Transverse colon (tissue), 3 donors: ENCODE data around the gene ZBBX.

Experiments used
- EP300 ChIP-seq: sonication (generic); formaldehyde crosslinking; IDR thresholded peaks from one replicate; pipeline ENCODE4 v1.6.1; 2017; ENCODE audit warnings: antibody characterized with exemption, low read depth
- POLR2A ChIP-seq: fragments of 450-650 bp; IDR thresholded peaks from one replicate; pipeline ENCODE4 v1.6.1; 2016; ENCODE audit warnings: antibody characterized with exemption, mild to moderate bottlenecking, moderate library complexity
- TF ChIP-seq, protein P1 (sequence below), 5 experiments: fragments of 200-600 bp in 3 of 5; fragments of 450-650 bp in 2 of 5; sonication (generic) in 3 of 5; IDR thresholded peaks; 1 replicate in 2 of 5; 2 replicates in 3 of 5; pipeline ENCODE4 v1.5.1; 2016 to 2017; ENCODE audit warnings: antibody characterized with exemption in 5 of 5, inconsistent platforms in 3 of 5, mild to moderate bottlenecking in 2 of 5, moderate library complexity in 1 of 5

DNA sequence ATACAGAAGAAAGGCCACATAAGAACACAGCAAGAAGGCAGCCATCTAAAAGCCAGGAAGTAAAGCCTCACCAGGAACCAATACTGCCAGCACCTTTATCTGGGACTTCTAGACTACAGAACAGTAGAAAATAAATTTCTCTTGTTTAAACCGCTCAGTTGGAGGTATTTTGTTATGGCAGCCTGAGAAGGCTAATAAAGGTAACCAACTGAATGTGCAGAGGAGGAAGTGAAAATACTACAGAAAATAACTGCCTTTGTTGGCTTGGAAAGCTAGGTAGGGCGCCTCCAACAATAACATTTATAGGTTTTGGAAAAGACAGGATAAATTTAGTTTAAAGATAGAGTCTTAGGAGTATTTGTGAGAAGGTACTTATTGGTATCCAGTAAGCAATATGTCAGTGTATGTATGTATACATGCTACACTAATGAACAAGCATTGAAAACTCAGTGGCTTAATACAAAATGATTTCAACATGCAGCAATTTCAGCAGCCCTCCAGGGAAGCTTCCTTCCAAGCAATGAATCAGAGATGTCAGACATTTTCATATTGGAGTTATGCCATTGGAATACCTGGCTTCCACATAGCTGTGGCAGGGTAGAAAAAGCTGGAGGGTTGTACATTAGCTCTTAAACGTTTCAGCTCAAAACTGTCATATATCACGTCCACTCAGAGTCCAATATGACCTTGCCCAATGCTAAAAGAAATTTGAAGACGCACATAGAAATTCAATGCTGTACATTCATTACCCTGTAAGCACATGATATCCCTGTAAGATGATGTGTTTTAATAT lies 48.9 kb downstream of the ZBBX start:
- TF ChIP-seq, protein P1, sequence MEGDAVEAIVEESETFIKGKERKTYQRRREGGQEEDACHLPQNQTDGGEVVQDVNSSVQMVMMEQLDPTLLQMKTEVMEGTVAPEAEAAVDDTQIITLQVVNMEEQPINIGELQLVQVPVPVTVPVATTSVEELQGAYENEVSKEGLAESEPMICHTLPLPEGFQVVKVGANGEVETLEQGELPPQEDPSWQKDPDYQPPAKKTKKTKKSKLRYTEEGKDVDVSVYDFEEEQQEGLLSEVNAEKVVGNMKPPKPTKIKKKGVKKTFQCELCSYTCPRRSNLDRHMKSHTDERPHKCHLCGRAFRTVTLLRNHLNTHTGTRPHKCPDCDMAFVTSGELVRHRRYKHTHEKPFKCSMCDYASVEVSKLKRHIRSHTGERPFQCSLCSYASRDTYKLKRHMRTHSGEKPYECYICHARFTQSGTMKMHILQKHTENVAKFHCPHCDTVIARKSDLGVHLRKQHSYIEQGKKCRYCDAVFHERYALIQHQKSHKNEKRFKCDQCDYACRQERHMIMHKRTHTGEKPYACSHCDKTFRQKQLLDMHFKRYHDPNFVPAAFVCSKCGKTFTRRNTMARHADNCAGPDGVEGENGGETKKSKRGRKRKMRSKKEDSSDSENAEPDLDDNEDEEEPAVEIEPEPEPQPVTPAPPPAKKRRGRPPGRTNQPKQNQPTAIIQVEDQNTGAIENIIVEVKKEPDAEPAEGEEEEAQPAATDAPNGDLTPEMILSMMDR (IDR thresholded peaks at IDR 0.05), result no peak
- no peak for TF ChIP-seq EP300
- no peak for TF ChIP-seq POLR2A
